Prostate gland (tissue), 2 donors: Measurements from ENCODE around the gene CNIH1. TPM values are rescaled to one million over a fixed set of nuclear protein-coding genes. Genes with fewer than 3 reads are reported as not detected.

ENCODE experiments used
- DNase-seq: peaks from one replicate; pipeline ENCODE4 v3.0.0-alpha.2; 2019; ENCODE audit warnings: low spot score
- H3K27ac ChIP-seq, 2 donors: fragments of 200-600 bp; sonication (generic); 2 replicates each; pipeline ENCODE4 v1.5.1; 2017 to 2019
- H3K27me3 ChIP-seq: fragments of 200-600 bp; sonication (generic); replicated peaks from 2 replicates; pipeline ENCODE4 v1.5.1; 2019; ENCODE audit not compliant: insufficient read depth
- H3K36me3 ChIP-seq, 2 donors: fragments of 200-600 bp; sonication (generic); 1 replicate in 1 of 2; 2 replicates in 1 of 2; pipeline versions ENCODE4 v1.5.1 to v1.8.1; 2017 to 2019
- H3K4me1 ChIP-seq: fragments of 200-600 bp; sonication (generic); replicated peaks from 2 replicates; pipeline ENCODE4 v1.5.1; 2019
- H3K4me3 ChIP-seq, 2 donors: fragments of 200-600 bp; sonication (generic); 2 replicates each; pipeline ENCODE4 v1.5.1; 2017 to 2019
- H3K9me3 ChIP-seq: fragments of 200-600 bp; sonication (generic); 2 replicates; pipeline ENCODE4 v1.5.1; 2017
- CTCF ChIP-seq, 4 experiments: fragments of 200-600 bp in 2 of 4; fragments of 450-650 bp in 2 of 4; sonication (generic) in 2 of 4; IDR thresholded peaks; 1 replicate in 3 of 4; 2 replicates in 1 of 4; pipeline ENCODE4 v1.5.1; 2016 to 2019; ENCODE audit warnings: antibody characterized with exemption in 4 of 4, mild to moderate bottlenecking in 2 of 4, moderate library complexity in 2 of 4
- POLR2A ChIP-seq: fragments of 450-650 bp; IDR thresholded peaks from one replicate; pipeline ENCODE4 v1.6.1; 2016; ENCODE audit warnings: antibody characterized with exemption, mild to moderate bottlenecking
- POLR2AphosphoS5 ChIP-seq: sonication (generic); formaldehyde crosslinking; IDR thresholded peaks from one replicate; pipeline ENCODE4 v1.6.1; 2017; ENCODE audit warnings: antibody characterized with exemption
- WGBS: methylation state at CpG from one replicate; pipeline ENCODE4 v1.1.5; 2018; 5-methylcytosine and 5-hydroxymethylcytosine counted together
- intact Hi-C: fragments of 100-400 bp; cut with DNase I; formaldehyde crosslinking; loops from one replicate; pipeline ENCODE4 v1.14.2; 2022
- total RNA-seq, 2 donors: library from RNA; depleted of rRNA; stranded (reverse); fragments of >200 nt; gene quantifications; one replicate each; pipeline ENCODE4 v1.1.0, GENCODE V29; 2016

The CNIH1 gene
- total RNA-seq, 2 donors from 2014 or later = 113 to 193 TPM

- H3K36me3 ChIP-seq = no peaks in the 10 kb centered on the region
- TF ChIP-seq POLR2AphosphoS5 = no peak
- no peak for TF ChIP-seq CTCF (IDR thresholded peaks at IDR 0.05)
- TF ChIP-seq POLR2A = no peak
- WGBS = 84% methylated on average over 8 of the region's 8 CpGs
- H3K4me1 ChIP-seq = peaks cover 3% of the 10 kb centered on the region
- no peaks in the 10 kb centered on the region for H3K27me3 ChIP-seq
- DNase-seq = no peak
- intact Hi-C loops = no loop called here
- H3K27ac ChIP-seq = no peak overlapping the region
- H3K9me3 ChIP-seq = no peaks in the 10 kb centered on the region
- H3K4me3 ChIP-seq = no peak overlapping the region
These were observed 42.0 kb upstream of the CNIH1 start for GRCh38 chr14:54483073-54483745.

GRCh38 chr14:54481695-54482094 lies 40.5 kb upstream of the CNIH1 start:
- Histone ChIP-seq H3K4me3 (no peak overlapping the region), H3K36me3 (no peaks in the 10 kb centered on the region), H3K4me1 (no peaks in the 10 kb centered on the region), H3K27me3 (no peaks in the 10 kb centered on the region), H3K9me3 (no peaks in the 10 kb centered on the region), H3K27ac (no peak overlapping the region)
- WGBS = 96% methylated on average over 2 of the region's 2 CpGs
- DNase-seq = no peak
- intact Hi-C loops = no loop called here
- TF ChIP-seq POLR2AphosphoS5 = no peak
- TF ChIP-seq CTCF (IDR thresholded peaks at IDR 0.05) = no peak
- TF ChIP-seq POLR2A = no peak

- no peaks in the 10 kb centered on the region for H3K27me3 ChIP-seq
- H3K9me3 ChIP-seq = no peaks in the 10 kb centered on the region
- TF ChIP-seq POLR2AphosphoS5 (no peak), CTCF (IDR thresholded peaks at IDR 0.05) (no peak), POLR2A (no peak)
- H3K4me1 ChIP-seq = no peaks in the 10 kb centered on the region
- 67% methylated on average over 4 of the region's 4 CpGs for WGBS
- no peak overlapping the region for H3K27ac ChIP-seq
- no peak for DNase-seq
- intact Hi-C loops = no loop called here
- H3K36me3 ChIP-seq = no peaks in the 10 kb centered on the region
- H3K4me3 ChIP-seq = no peak overlapping the region
These were observed 39.8 kb upstream of the CNIH1 start for GRCh38 chr14:54480830-54481562.

GRCh38 chr14:54478636-54479215 lies 37.6 kb upstream of the CNIH1 start:
- Histone ChIP-seq H3K4me3 (no peak overlapping the region), H3K27ac (no peak overlapping the region), H3K4me1 (no peaks in the 10 kb centered on the region), H3K27me3 (no peaks in the 10 kb centered on the region), H3K9me3 (no peaks in the 10 kb centered on the region), H3K36me3 (no peaks in the 10 kb centered on the region)
- no peak for DNase-seq
- 64% methylated on average over 3 of the region's 3 CpGs for WGBS
- TF ChIP-seq POLR2A (no peak), POLR2AphosphoS5 (no peak), CTCF (IDR thresholded peaks at IDR 0.05) (no peak)
- intact Hi-C loops = no loop called here
